GM21786 (cell line): Measurements from ENCODE around the gene CLCN3.
"Not testable (repeated sequence)": the region's sequence is repeated elsewhere in the genome, so short reads cannot be mapped to it uniquely, and the experiment has no call there.

ENCODE experiments used
- ATAC-seq: cut with Tn5 transposase; IDR thresholded peaks from one replicate; pipeline ENCODE4 v1.9.1; 2021; ENCODE audit not compliant: unreplicated experiment

CLCN3 gene

DNA sequence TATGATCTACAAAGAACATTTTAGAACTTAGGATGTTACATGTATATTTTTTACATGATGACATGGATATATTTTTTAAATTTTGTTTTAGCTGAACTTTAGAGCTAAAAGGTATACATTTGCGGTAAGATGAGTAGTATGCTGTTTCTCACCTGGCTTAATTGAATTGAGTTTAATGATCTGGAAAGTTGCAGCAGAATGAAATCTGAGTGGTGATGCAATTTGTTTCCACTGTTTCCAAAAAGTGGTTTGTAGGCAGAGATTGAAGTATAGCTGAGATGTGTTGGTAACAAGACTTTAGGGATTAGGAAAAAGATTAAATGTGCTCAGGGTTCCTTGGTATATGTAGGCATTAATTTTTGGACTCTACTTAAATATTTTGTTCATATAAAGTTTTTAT lies 69.3 kb downstream of the CLCN3 start:
- no peak for ATAC-seq

- no peak for ATAC-seq
These were observed 70.4 kb downstream of the CLCN3 start for GRCh38 chr4:169690787-169691186.

- no peak for ATAC-seq
These were observed 78.0 kb downstream of the CLCN3 start for GRCh38 chr4:169698331-169698730.

DNA sequence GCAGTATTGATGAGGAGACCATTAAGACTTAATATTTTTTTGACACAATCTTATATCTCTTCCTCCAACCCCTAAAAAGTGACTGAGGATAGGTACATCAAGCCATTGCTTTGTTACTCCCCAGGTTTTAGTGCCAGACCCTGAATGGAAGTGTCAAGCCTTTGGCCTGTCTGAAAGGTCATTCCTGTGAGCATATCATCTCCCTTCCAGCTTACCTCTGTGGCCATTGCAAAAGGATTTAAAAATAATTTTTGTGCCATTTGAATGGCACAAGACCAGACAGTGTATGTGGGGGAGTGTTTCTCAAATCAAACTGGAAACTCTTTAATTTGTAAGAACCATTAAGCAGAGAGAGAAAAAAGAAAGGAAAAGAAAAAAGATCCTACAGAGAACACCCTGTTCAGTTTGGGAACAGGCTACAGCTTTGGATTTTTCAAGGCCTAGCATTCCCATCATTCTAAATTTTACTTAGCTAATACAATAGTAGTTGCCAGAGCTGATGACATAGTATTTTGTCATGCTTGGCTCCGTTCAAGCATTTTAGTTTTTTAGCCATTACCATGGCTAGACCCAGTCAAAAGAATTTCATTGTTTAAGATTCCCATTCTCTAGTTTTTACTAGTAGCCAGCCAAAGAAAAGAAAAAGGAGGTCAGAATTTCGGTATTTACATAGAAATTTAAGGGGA lies 87.7 kb downstream of the CLCN3 start:
- ATAC-seq = no peak

GRCh38 chr4:169715826-169716225 lies 95.4 kb downstream of the CLCN3 start:
- no peak for ATAC-seq

GRCh38 chr4:169716677-169717076 lies 96.3 kb downstream of the CLCN3 start:
- ATAC-seq = no peak

GRCh38 chr4:169720529-169720928 lies 100.2 kb downstream of the CLCN3 start:
- no peak for ATAC-seq

GRCh38 chr4:169723207-169723965 lies 103.0 kb downstream of the CLCN3 start:
- no peak for ATAC-seq

DNA sequence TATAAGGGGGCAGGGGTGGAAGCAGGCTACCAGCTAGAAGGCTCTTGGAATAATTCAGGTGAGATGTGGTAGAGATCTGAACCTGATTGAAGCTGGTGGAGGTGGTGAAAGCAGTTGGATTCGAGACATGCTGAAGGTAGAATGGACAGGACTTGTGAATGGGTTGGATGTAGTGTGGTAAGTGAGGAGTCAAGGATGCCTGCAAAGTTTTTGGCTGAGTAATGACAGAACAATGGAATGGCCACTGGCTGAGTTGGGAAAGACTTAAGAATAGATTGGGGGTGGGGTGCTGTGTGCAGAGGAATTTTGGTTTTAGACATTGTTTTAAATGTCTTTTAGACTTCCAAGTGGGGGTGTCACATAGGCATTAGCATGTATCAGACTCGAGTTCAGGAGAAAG lies 103.9 kb downstream of the CLCN3 start:
- ATAC-seq = no peak

DNA sequence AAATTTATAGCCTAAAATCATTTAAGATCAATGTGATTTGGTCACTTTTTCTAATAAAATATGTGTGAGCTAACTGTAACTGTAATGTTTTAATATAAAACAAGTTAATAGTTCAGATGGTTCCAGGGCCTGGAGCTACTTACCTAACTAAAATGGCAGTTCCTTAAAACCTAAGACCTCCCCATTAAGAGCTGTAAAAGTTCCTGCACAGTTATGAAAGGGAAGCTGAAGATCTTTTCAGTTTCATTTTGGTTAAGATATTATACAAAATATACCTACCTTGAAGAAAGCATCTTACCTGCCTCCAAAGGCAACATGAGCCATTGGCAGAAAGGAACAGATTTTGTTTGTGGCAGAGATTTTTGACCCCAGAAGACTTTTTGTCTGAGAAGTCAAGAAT lies 107.2 kb downstream of the CLCN3 start:
- ATAC-seq = peak; percentile 53

- no peak for ATAC-seq
These were observed 110.2 kb downstream of the CLCN3 start for GRCh38 chr4:169730564-169730963.

GRCh38 chr4:169738604-169739003 lies 118.2 kb downstream of the CLCN3 start:
- not testable (repeated sequence) for ATAC-seq

- ATAC-seq = no peak
These were observed 121.2 kb downstream of the CLCN3 start for GRCh38 chr4:169741569-169741968.

DNA sequence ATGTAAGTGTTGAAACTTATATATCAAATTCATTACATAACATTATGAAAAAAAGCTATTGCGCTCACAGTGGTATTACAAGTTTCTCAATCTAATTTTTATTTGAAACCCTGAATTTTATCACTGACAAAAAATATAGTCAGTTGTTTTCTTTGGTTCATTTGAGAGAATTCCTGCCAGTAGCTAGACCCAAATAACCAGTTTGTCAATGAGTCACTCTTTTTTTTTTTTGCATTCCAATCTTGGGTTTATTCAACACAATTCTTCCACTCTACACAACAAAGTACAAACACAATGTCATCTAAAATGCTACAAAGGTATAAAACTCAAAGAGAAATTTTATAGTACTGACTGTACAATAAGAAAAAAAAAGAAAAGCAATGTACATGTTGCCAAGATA lies 124.2 kb downstream of the CLCN3 start:
- no peak for ATAC-seq

DNA sequence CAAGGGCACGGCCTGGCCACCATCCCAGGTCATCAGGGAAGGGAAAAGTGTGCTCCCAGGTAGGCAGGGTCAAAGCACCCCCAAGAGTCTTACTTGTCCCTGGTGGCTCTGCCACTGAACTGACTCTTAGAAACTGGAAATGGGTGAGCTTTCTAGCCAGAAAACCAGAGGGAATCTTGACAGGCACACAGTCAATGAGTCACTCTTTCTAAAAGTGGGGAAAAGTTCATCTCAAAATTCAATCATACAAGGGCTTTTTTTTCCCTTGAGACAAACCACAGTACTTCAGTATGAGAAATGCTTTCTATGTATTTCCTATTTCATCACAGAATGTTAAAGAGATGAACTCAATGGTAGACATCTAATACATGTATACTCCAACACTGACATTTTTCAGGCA lies 124.9 kb downstream of the CLCN3 start:
- ATAC-seq = no peak

DNA sequence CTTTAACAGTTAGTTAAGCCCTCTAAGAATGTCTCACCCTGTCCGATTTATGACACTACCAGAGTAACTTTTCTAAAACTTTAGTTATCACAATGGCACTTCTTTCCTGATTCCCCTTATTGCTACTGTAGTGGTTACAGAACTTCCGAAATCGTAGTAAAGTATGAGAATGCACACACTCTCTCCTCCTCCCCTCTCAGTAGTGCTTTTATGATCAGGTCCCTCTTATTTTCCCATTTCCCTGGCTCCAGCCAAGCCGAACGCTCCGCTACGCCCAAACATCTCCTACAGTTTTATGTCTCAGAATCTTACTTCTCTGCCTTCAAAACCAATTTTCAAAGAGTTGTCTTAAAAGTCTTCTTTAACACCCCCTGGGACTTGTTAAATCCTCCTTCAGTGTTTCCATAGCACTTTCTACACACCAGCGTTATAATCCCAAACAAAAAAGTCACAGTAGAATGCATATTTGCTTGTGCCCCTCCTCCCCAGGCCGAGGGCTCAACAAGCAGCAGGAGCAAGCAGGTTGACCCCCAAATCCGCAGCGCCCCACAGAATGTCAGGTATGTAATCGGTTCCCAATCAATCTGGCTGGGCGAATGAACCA lies 136.7 kb downstream of the CLCN3 start:
- peak; percentile 28 for ATAC-seq

GRCh38 chr4:169757575-169758184 lies 137.3 kb downstream of the CLCN3 start, which contains the start of gene HPF1:
HPF1 (minus strand) TSS chr4:169757944; CDS start chr4:169757877, 67 bp downstream.
- peak; percentile 94 for ATAC-seq

- ATAC-seq = no peak
These were observed 138.1 kb downstream of the CLCN3 start for GRCh38 chr4:169758401-169758962.

DNA sequence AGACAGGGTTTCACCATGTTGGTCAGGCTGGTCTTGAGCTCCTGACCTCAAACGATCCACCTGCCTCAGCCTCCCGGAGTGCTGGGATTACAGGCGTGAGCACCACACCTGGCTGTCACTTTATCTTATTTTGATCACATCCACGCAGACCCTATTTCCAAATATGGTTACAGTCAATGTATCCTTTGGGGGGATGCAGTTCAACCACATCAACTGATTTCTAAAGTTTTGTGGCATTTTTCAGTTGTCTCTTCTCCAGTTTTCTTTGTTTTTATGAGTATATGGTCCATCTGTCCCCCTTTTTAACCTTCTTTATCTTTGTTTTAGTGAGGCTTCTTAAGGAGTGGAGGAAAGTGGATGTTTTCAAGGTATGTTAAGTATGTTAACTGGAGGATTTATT lies 141.5 kb downstream of the CLCN3 start:
- ATAC-seq = no peak

DNA sequence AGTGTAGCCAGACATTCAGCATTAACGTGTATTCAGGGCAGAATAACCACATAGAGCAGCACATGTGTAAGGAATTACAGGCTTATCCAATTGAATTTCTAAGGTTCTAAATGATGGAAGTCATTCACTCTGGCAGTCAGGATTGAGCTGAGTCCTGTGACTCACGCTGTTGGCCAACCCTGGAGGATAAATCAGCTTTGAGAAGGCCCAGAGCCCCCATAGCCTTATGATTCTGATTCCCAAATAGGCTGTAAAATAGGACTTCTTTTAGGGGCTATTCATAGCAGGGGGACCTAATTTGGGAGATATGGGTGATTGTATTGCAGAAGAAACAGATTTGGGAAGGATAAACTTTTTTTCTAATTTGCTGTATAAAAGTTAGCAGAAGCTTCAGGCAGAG lies 145.5 kb downstream of the CLCN3 start:
- no peak for ATAC-seq

- no peak for ATAC-seq
These were observed 146.4 kb downstream of the CLCN3 start for GRCh38 chr4:169766741-169767140.
